Trophoblast cell (in vitro differentiated cells and primary cell): ENCODE measurements around the gene PPP2R2C.

ENCODE experiments used
- DNase-seq, 2 donors: peaks; one replicate each; pipeline ENCODE4 v3.0.0-alpha.2; 2016
- H2AFZ ChIP-seq: 2 replicates; pipeline ENCODE4 v1.6.1; 2013; ENCODE audit warnings: low read length, moderate library complexity, mild to moderate bottlenecking; ENCODE audit not compliant: insufficient read depth, poor library complexity
- H2AK5ac ChIP-seq: 2 replicates; pipeline ENCODE4 v1.6.1; 2013; ENCODE audit warnings: mild to moderate bottlenecking, low read length
- H2BK120ac ChIP-seq: 2 replicates; pipeline ENCODE4 v1.6.1; 2013; ENCODE audit warnings: low read length, mild to moderate bottlenecking, moderate library complexity; ENCODE audit not compliant: insufficient read depth, poor library complexity
- H2BK12ac ChIP-seq: 2 replicates; pipeline ENCODE4 v1.6.1; 2013; ENCODE audit warnings: mild to moderate bottlenecking, low read length, moderate library complexity
- H2BK5ac ChIP-seq: 2 replicates; pipeline ENCODE4 v1.6.1; 2013; ENCODE audit warnings: low read length, low read depth, moderate library complexity, mild to moderate bottlenecking; ENCODE audit not compliant: poor library complexity
- H3K14ac ChIP-seq: 2 replicates; pipeline ENCODE4 v1.6.1; 2013; ENCODE audit warnings: mild to moderate bottlenecking, low read length
- H3K18ac ChIP-seq: 2 replicates; pipeline ENCODE4 v1.6.1; 2013; ENCODE audit warnings: mild to moderate bottlenecking, low read length
- H3K23ac ChIP-seq: 2 replicates; pipeline ENCODE4 v1.6.1; 2013; ENCODE audit warnings: low read length
- H3K27ac ChIP-seq: 2 replicates; pipeline ENCODE4 v1.5.1; 2013; ENCODE audit warnings: low read depth, mild to moderate bottlenecking, inconsistent platforms, low read length, moderate library complexity
- H3K27me3 ChIP-seq: 2 replicates; pipeline ENCODE4 v1.6.1; 2013; ENCODE audit warnings: inconsistent platforms, mild to moderate bottlenecking, low read length, moderate library complexity; ENCODE audit not compliant: insufficient read depth
- H3K36me3 ChIP-seq, 2 experiments: 1 replicate in 1 of 2; 2 replicates in 1 of 2; pipeline ENCODE4 v1.6.1; 2013; ENCODE audit warnings: low read length in 2 of 2, mild to moderate bottlenecking in 2 of 2, moderate library complexity in 1 of 2; ENCODE audit not compliant: insufficient read depth in 2 of 2, control insufficient read depth in 1 of 2
- H3K4ac ChIP-seq: 2 replicates; pipeline ENCODE4 v1.6.1; 2013; ENCODE audit warnings: low read depth, mild to moderate bottlenecking, low read length, moderate library complexity
- H3K4me1 ChIP-seq, 2 experiments: 1 replicate in 1 of 2; 2 replicates in 1 of 2; pipeline ENCODE4 v1.6.1; 2013; ENCODE audit warnings: low read length in 2 of 2, mild to moderate bottlenecking in 2 of 2, moderate library complexity in 1 of 2; ENCODE audit not compliant: insufficient read depth in 2 of 2, control insufficient read depth in 1 of 2
- H3K4me2 ChIP-seq: 2 replicates; pipeline ENCODE4 v1.6.1; 2013; ENCODE audit warnings: inconsistent platforms, mild to moderate bottlenecking, low read length, moderate library complexity
- H3K4me3 ChIP-seq: 2 replicates; pipeline ENCODE4 v1.5.1; 2013; ENCODE audit warnings: mild to moderate bottlenecking, low read depth, low read length, inconsistent platforms
- H3K79me1 ChIP-seq: one replicate; pipeline ENCODE4 v1.6.1; 2013; ENCODE audit warnings: low read length
- H3K79me2 ChIP-seq: 2 replicates; pipeline ENCODE4 v1.6.1; 2013; ENCODE audit warnings: low read length, mild to moderate bottlenecking; ENCODE audit not compliant: control insufficient read depth, insufficient read depth, poor library complexity
- H3K9ac ChIP-seq: 2 replicates; pipeline ENCODE4 v1.6.1; 2013; ENCODE audit warnings: mild to moderate bottlenecking, low read length
- H3K9me3 ChIP-seq: 2 replicates; pipeline ENCODE4 v1.6.1; 2013; ENCODE audit warnings: low read depth, mild to moderate bottlenecking, control low read depth, inconsistent platforms, low read length; ENCODE audit not compliant: insufficient read depth
- H4K12ac ChIP-seq: 2 replicates; pipeline ENCODE4 v1.6.1; 2013; ENCODE audit warnings: low read depth, mild to moderate bottlenecking, low read length, moderate library complexity
- H4K8ac ChIP-seq: 2 replicates; pipeline ENCODE4 v1.6.1; 2013; ENCODE audit warnings: low read depth, mild to moderate bottlenecking, low read length, moderate library complexity
- H4K91ac ChIP-seq: one replicate; pipeline ENCODE4 v1.6.1; 2013; ENCODE audit warnings: low read depth, mild to moderate bottlenecking, low read length, moderate library complexity
- WGBS: extraction: QIAGEN DNeasy Blood & Tissue Kit; methylation state at CpG from one replicate; pipeline ENCODE4 v1.1.7; 2013; ENCODE audit warnings: missing lambda C conversion rate; ENCODE audit not compliant: insufficient read length, insufficient coverage; ENCODE audit errors: extremely low coverage; 5-methylcytosine and 5-hydroxymethylcytosine counted together

The PPP2R2C gene

DNA sequence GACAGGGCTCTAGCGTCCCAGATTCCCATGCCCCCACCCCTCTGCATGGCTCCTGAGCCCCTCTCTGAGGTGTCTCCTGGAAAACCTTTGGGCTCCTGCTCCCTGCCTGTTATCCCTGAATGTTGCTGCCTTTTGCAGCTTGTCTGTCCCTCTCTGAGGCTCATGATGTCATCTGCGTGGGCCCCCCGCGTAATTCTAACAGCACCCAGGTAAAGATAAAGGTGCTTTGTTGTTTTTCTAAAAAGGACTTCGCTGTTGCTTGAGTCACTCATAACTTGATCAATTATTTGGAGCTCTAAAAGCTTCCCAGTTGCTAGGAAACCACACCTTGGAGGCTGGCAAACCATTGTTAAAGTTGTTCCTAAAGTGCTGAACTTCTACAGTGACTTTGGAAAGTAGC is 166.1 kb downstream of the PPP2R2C start:
- no peak overlapping the region for H3K23ac ChIP-seq
- no peak overlapping the region for H4K91ac ChIP-seq
- no peak overlapping the region for H2BK5ac ChIP-seq
- H3K4me2 ChIP-seq: no peak overlapping the region
- WGBS: no CpG with 5 or more reads among the region's 5 CpGs
- peaks cover 5% of the 10 kb centered on the region for H3K9me3 ChIP-seq
- no peak for DNase-seq
- peaks cover 3 to 10% of the 10 kb centered on the region in 2 experiments for H3K4me1 ChIP-seq
- H3K4me3 ChIP-seq: no peak overlapping the region
- peaks cover 33 to 34% of the 10 kb centered on the region in 2 experiments for H3K36me3 ChIP-seq
- no peak overlapping the region for H4K12ac ChIP-seq
- peaks cover 8% of the 10 kb centered on the region for H3K79me1 ChIP-seq
- H2AK5ac ChIP-seq: no peak overlapping the region
- H3K9ac ChIP-seq: no peak overlapping the region
- H2BK12ac ChIP-seq: no peak overlapping the region
- H3K4ac ChIP-seq: no peak overlapping the region
- H2BK120ac ChIP-seq: no peak overlapping the region
- H3K79me2 ChIP-seq: no peaks in the 10 kb centered on the region
- H2AFZ ChIP-seq: no peak overlapping the region
- no peak overlapping the region for H3K18ac ChIP-seq
- H3K27ac ChIP-seq: no peak overlapping the region
- no peak overlapping the region for H3K14ac ChIP-seq
- peaks cover 3% of the 10 kb centered on the region for H3K27me3 ChIP-seq
- no peak overlapping the region for H4K8ac ChIP-seq

DNA sequence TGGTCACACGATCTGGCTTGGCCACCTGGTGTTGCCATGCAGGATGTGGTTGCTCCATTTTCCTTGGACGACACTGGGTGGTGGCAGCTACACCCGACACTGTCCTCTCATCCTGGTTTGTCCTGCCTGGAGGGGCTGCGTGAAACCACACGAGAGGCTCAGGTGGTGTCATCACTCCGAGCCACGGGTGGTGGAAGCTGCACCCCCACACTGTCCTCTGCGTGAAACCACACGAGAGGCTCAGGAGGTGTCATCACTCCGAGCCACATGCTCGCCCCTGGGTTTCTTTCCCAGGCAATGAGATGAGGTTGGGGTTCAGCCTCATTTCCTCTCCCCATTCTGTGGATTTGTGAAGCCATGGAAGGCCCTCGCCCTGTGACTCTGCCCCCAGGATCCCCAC is 168.5 kb downstream of the PPP2R2C start:
- Histone ChIP-seq H4K8ac (no peak overlapping the region), H3K18ac (no peak overlapping the region), H3K4ac (no peak overlapping the region), H3K14ac (no peak overlapping the region), H2AFZ (no peak overlapping the region), H3K4me3 (no peak overlapping the region), H2BK120ac (no peak overlapping the region), H2BK5ac (no peak overlapping the region), H3K79me2 (no peaks in the 10 kb centered on the region), H3K4me2 (no peak overlapping the region), H3K4me1 (no peaks in the 10 kb centered on the region), H3K9me3 (peaks cover 5% of the 10 kb centered on the region), H3K36me3 (peaks cover 47 to 48% of the 10 kb centered on the region in 2 experiments), H3K27me3 (no peaks in the 10 kb centered on the region), H3K27ac (no peak overlapping the region), H4K91ac (no peak overlapping the region), H3K23ac (no peak overlapping the region), H2AK5ac (no peak overlapping the region), H4K12ac (no peak overlapping the region), H3K79me1 (peaks cover 2% of the 10 kb centered on the region), H3K9ac (no peak overlapping the region), H2BK12ac (no peak overlapping the region)
- no peak for DNase-seq
- whole genome bisulfite sequencing: no CpG with 5 or more reads among the region's 12 CpGs

DNA sequence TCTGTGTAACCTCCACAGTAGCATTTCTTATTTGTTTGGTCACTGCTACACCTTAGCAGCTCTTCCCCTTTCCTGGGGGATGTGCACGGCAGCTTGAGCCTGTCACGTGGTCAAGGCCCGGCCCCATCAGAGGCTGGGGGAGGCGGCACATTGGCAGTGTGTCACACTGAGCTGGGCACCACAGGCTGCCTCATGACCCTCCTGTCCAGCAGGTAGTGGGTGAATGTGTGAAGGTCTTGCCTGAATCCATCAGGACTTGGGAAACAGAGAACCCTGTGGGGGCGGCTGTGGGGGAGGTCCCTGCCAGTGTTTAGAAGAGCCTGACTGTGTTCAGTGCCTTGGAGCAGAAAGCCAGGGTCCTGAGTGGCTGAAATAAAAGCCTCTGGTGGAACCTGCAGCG is 169.5 kb downstream of the PPP2R2C start:
- Histone ChIP-seq H3K4me2 (no peak overlapping the region), H3K4ac (no peak overlapping the region), H4K91ac (no peak overlapping the region), H4K12ac (no peak overlapping the region), H2AFZ (no peak overlapping the region), H3K4me1 (no peaks in the 10 kb centered on the region), H3K27me3 (no peaks in the 10 kb centered on the region), H3K23ac (no peak overlapping the region), H3K9ac (no peak overlapping the region), H4K8ac (no peak overlapping the region), H3K14ac (no peak overlapping the region), H2BK5ac (no peak overlapping the region), H3K79me2 (no peaks in the 10 kb centered on the region), H2BK12ac (no peak overlapping the region), H3K27ac (no peak overlapping the region), H2BK120ac (no peak overlapping the region), H3K18ac (no peak overlapping the region), H3K79me1 (no peaks in the 10 kb centered on the region), H2AK5ac (no peak overlapping the region), H3K36me3 (peaks cover 55 to 57% of the 10 kb centered on the region in 2 experiments), H3K9me3 (peaks cover 4% of the 10 kb centered on the region), H3K4me3 (no peak overlapping the region)
- DNase-seq: no peak
- WGBS: no CpG with 5 or more reads among the region's 6 CpGs

DNA sequence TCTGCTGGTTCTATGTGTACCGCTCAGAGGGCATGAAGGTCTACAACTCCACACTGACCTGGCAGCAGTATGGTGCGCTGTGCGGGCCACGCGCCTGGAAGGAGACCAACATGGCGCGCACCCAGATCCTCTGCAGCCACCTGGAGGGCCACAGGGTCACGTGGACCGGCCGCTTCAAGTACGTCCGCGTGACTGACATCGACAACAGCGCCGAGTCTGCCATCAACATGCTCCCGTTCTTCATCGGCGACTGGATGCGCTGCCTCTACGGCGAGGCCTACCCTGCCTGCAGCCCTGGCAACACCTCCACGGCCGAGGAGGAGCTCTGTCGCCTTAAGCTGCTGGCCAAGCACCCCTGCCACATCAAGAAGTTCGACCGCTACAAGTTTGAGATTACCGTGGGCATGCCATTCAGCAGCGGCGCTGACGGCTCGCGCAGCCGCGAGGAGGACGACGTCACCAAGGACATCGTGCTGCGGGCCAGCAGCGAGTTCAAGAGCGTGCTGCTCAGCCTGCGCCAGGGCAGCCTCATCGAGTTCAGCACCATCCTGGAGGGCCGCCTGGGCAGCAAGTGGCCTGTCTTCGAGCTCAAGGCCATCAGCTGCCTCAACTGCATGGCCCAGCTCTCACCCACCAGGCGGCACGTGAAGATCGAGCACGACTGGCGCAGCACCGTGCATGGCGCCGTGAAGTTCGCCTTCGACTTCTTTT is 170.5 kb downstream of the PPP2R2C start:
- Histone ChIP-seq H3K27ac (no peak overlapping the region), H2AFZ (no peak overlapping the region), H3K79me1 (no peaks in the 10 kb centered on the region), H2AK5ac (no peak overlapping the region), H3K79me2 (no peaks in the 10 kb centered on the region), H3K4me1 (no peaks in the 10 kb centered on the region), H2BK120ac (no peak overlapping the region), H3K4ac (no peak overlapping the region), H3K23ac (no peak overlapping the region), H3K9ac (no peak overlapping the region), H2BK5ac (no peak overlapping the region), H4K91ac (no peak overlapping the region), H2BK12ac (no peak overlapping the region), H3K36me3 (peaks cover 58 to 61% of the 10 kb centered on the region in 2 experiments), H3K4me3 (no peak overlapping the region), H3K9me3 (peaks cover 4% of the 10 kb centered on the region), H3K4me2 (no peak overlapping the region), H3K14ac (no peak overlapping the region), H4K12ac (no peak overlapping the region), H3K18ac (no peak overlapping the region), H3K27me3 (no peaks in the 10 kb centered on the region), H4K8ac (no peak overlapping the region)
- DNase-seq: no peak
- no CpG with 5 or more reads among the region's 55 CpGs for WGBS
